A549 treated with Mapracorat at 1 μM for 4 hours (cell line): ENCODE results near the gene CENATAC. TPM values are rescaled to one million over a fixed set of nuclear protein-coding genes. Genes with fewer than 3 reads are reported as not detected.

Experiments
- total RNA-seq: library from RNA; stranded (reverse); fragments of 200-300 nt; extraction: Qiagen RNA extraction; gene quantifications from 5 replicates; pipeline ENCODE4 v1.2.3, GENCODE V29; 2022

The CENATAC gene
- total RNA-seq: 9.4 to 17.1 TPM (median 14.2 TPM) in 5 replicates

GRCh38 chr11:118997627-118998387 is at the start of gene CENATAC:
CENATAC (plus strand) TSS chr11:118998138; CDS start chr11:118998198, 60 bp downstream.

GRCh38 chr11:118956094-118956846 is 41.7 kb upstream of the CENATAC start, which contains the start of gene UPK2:
UPK2 (plus strand) TSS chr11:118956298; CDS start chr11:118956351, 53 bp downstream.

GRCh38 chr11:118971646-118972045 is 26.3 kb upstream of the CENATAC start, which contains the start of gene FOXR1:
FOXR1 (plus strand) TSS chr11:118971761; CDS start chr11:118971932, 171 bp downstream.

GRCh38 chr11:119018074-119018938 is 20.4 kb downstream of the CENATAC start, which contains the start of the genes RPS25 and TRAPPC4:
RPS25 (minus strand) TSS chr11:119018343; CDS start chr11:119018284, 59 bp downstream.
TRAPPC4 (plus strand) TSS chr11:119018766; CDS start chr11:119018796, 30 bp downstream.

GRCh38 chr11:119030329-119031047 is 32.5 kb downstream of the CENATAC start, which contains the start of gene SLC37A4:
SLC37A4 (minus strand) TSS chr11:119030877.

GRCh38 chr11:119057000-119057769 is 59.2 kb downstream of the CENATAC start, which contains the start of gene HYOU1:
HYOU1 (minus strand) TSS chr11:119057205; CDS start chr11:119056160, 1,045 bp downstream.

Other genes starting within 250 kb of the CENATAC start
- 19.5 to 29.5 TPM (median 23.9 TPM) in 5 replicates for gene DDX6, start 207.0 kb upstream of the CENATAC start, total RNA-seq
- gene CXCR5, start 114.2 kb upstream of the CENATAC start, total RNA-seq: 0.07 to 0.16 TPM (median 0.10 TPM) in 5 replicates
- 99.5 to 240 TPM (median 201 TPM) in 5 replicates for gene BCL9L, start 72.2 kb upstream of the CENATAC start, total RNA-seq
- gene UPK2, start 41.8 kb upstream of the CENATAC start, total RNA-seq: 0.39 to 1.2 TPM (median 0.98 TPM) in 5 replicates
- not detected in 5 replicates for gene FOXR1, start 26.4 kb upstream of the CENATAC start, total RNA-seq
- 785 to 1,034 TPM (median 805 TPM) in 5 replicates for gene RPS25, start 20.2 kb downstream of the CENATAC start, total RNA-seq
- 56.5 to 66.9 TPM (median 60.0 TPM) in 5 replicates for gene TRAPPC4, start 20.6 kb downstream of the CENATAC start, total RNA-seq
- gene SLC37A4, start 32.7 kb downstream of the CENATAC start, total RNA-seq: 10.1 to 12.2 TPM (median 11.8 TPM) in 5 replicates
- 39.3 to 49.3 TPM (median 46.7 TPM) in 5 replicates for gene HYOU1, start 59.1 kb downstream of the CENATAC start, total RNA-seq
- 9.7 to 13.8 TPM (median 11.7 TPM) in 5 replicates for gene VPS11, start 69.7 kb downstream of the CENATAC start, total RNA-seq
- gene HMBS, start 86.7 kb downstream of the CENATAC start, total RNA-seq: 45.6 to 51.4 TPM (median 49.7 TPM) in 5 replicates
- gene DPAGT1, start 103.7 kb downstream of the CENATAC start, total RNA-seq: 31.6 to 43.9 TPM (median 36.0 TPM) in 5 replicates
- 3.9 to 6.3 TPM (median 5.4 TPM) in 5 replicates for gene C2CD2L, start 109.2 kb downstream of the CENATAC start, total RNA-seq
- 8.2 to 9.5 TPM (median 9.2 TPM) in 5 replicates for gene HINFP, start 123.4 kb downstream of the CENATAC start, total RNA-seq
- gene ABCG4, start 150.9 kb downstream of the CENATAC start, total RNA-seq: 0.16 to 0.50 TPM (median 0.34 TPM) in 5 replicates
- gene NLRX1, start 170.6 kb downstream of the CENATAC start, total RNA-seq: 7.5 to 11.4 TPM (median 10.3 TPM) in 5 replicates
- 0.13 to 0.52 TPM (median 0.24 TPM) in 3 of 5 replicates, not detected in the others for gene NHERF4, start 187.3 kb downstream of the CENATAC start, total RNA-seq
- 5.9 to 9.0 TPM (median 7.2 TPM) in 5 replicates for gene CBL, start 208.2 kb downstream of the CENATAC start, total RNA-seq